Measurements from ENCODE around the gene KCNQ4. TPM values are rescaled to one million over a fixed set of nuclear protein-coding genes. Genes with fewer than 3 reads are reported as not detected.

Gene KCNQ4
- total and polyA plus RNA-seq, 3 donors from 2014 or later, result 1.4 to 2.4 (median 2.3) TPM

GRCh38 chr1:40836283-40836682 lies 52.7 kb downstream of the KCNQ4 start:
- 91 to 94% methylated on average over 4 of the region's 4 CpGs for WGBS, 2 donors
- no peak for TF ChIP-seq POLR2A (IDR thresholded peaks at IDR 0.05)
- no peak for TF ChIP-seq CTCF (IDR thresholded peaks at IDR 0.05)
- intact Hi-C loops (cut with DNase I; ENCODE audit: low total_unique reads), result no loop called here

DNA sequence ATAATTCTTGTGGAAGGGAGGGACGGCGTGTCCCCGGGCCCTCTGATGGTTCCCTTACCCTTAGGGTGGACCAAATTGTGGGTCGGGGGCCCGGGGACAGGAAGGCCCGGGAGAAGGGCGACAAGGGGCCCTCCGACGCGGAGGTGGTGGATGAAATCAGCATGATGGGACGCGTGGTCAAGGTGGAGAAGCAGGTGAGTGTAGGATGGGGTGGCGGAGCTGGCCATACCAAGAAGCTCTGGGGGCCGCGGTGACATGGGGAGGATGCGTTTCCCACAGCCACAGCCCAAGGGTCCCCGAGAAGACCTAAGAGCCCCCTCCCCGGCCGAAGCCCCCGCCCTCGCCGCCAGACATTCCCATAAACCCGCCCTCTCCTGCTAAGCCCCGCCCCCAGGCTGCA lies 54.0 kb downstream of the KCNQ4 start:
- Histone ChIP-seq H3K36me3 (ENCODE audit: low read depth, missing control alignments) (no peaks in the 10 kb centered on the region), H3K9me3 (no peaks in the 10 kb centered on the region), H3K4me1 (no peaks in the 10 kb centered on the region), H3K27ac (no peak overlapping the region), H3K27me3 (no peaks in the 10 kb centered on the region), H3K4me3 (peak overlapping the region; percentile 9 to 39)
- TF ChIP-seq POLR2A (IDR thresholded peaks at IDR 0.05) (no peak), CTCF (IDR thresholded peaks at IDR 0.05) (no peak)
- intact Hi-C loops (cut with DNase I; ENCODE audit: low total_unique reads), result no loop called here
- DNase-seq, result no peak
- 41 to 55% methylated on average over 17 to 24 of the region's 24 CpGs for WGBS, 2 donors

More at GRCh38 chr1:40836283-40836682, 52.7 kb downstream of the KCNQ4 start:
- Histone ChIP-seq H3K27me3 (no peaks in the 10 kb centered on the region), H3K27ac (no peak overlapping the region), H3K36me3 (ENCODE audit: low read depth, missing control alignments) (no peaks in the 10 kb centered on the region), H3K4me1 (no peaks in the 10 kb centered on the region), H3K4me3 (no peak overlapping the region), H3K9me3 (no peaks in the 10 kb centered on the region)
- DNase-seq, result no peak

- Histone ChIP-seq H3K36me3 (ENCODE audit: low read depth, missing control alignments) (no peaks in the 10 kb centered on the region), H3K27ac (no peak overlapping the region), H3K4me1 (no peaks in the 10 kb centered on the region), H3K27me3 (no peaks in the 10 kb centered on the region), H3K4me3 (peak overlapping the region; percentile 9 to 39), H3K9me3 (no peaks in the 10 kb centered on the region)
- intact Hi-C loops (cut with DNase I; ENCODE audit: low total_unique reads), result no loop called here
- 54 to 69% methylated on average over 28 to 60 of the region's 60 CpGs for WGBS, 2 donors
- DNase-seq, result peak; percentile 53
- TF ChIP-seq POLR2A (IDR thresholded peaks at IDR 0.05) (no peak), CTCF (IDR thresholded peaks at IDR 0.05) (no peak)
These were observed 54.7 kb downstream of the KCNQ4 start for GRCh38 chr1:40838045-40838979.

DNA sequence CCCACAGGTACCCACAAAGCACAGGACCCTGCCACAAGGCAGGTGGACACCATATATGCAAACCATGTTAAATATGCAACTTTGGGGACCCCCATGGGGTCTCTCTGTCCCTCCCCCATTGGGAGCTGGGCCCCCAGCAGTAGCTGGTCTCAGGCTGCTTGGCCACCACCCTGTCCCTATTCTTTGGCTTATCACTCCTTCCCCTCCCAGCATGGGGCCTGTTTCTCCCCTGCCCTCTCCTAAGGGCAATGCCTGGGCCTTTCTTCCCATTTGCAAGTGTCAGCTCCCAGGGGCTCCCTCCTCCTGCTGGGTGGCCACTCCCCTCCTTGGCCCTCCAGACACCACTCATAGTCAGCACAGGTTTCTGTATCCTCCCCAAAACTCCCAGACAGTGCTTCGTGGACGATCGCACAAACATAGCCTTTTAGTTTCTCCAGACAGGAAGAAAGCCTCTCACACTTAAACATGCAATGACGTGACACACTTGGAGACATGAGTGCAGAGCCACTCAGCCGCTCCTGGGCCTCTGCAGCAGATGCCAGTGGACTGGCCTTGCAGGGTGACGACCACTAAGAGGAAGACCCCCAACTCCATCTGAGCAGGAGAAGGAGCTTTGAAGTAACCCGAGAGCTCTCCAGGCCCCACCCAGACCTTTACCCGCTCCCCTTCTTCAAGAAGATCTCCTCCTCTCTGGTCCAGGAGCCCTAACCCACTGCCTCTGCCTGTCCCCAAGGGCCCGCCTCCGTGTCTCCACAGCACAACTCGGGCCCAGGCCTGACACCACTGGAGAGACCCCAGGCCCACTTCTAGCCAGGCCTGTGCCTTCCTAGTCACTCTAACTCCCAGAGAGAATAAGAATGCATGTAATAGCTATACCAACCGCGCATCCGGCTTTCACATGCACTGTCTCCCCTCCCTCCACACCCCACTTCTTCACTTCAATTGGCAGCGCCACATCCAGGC lies 55.7 kb downstream of the KCNQ4 start:
- no peak overlapping the region for H3K27ac ChIP-seq
- H3K27me3 ChIP-seq, result no peaks in the 10 kb centered on the region
- H3K4me3 ChIP-seq, result no peak overlapping the region
- H3K9me3 ChIP-seq, result no peaks in the 10 kb centered on the region
- no peak for TF ChIP-seq CTCF (IDR thresholded peaks at IDR 0.05)
- no peak for TF ChIP-seq POLR2A (IDR thresholded peaks at IDR 0.05)
- intact Hi-C loops (cut with DNase I; ENCODE audit: low total_unique reads), result no loop called here
- no peaks in the 10 kb centered on the region for H3K36me3 ChIP-seq (ENCODE audit: low read depth, missing control alignments)
- WGBS, 2 donors, result 90 to 94% methylated on average over 15 of the region's 15 CpGs
- no peak for DNase-seq
- no peaks in the 10 kb centered on the region for H3K4me1 ChIP-seq
